SH-SY5Y (cell line): ENCODE results near the gene ATP8A2.

Experiments used
- GATA2 ChIP-seq: IDR thresholded peaks from 2 replicates; pipeline ENCODE4 v1.6.1; 2011; ENCODE audit warnings: mild to moderate bottlenecking, low read depth, low read length
- GATA3 ChIP-seq: IDR thresholded peaks from 2 replicates; pipeline ENCODE4 v1.6.1; 2011; ENCODE audit warnings: low read depth, mild to moderate bottlenecking, low read length, moderate library complexity

DNA sequence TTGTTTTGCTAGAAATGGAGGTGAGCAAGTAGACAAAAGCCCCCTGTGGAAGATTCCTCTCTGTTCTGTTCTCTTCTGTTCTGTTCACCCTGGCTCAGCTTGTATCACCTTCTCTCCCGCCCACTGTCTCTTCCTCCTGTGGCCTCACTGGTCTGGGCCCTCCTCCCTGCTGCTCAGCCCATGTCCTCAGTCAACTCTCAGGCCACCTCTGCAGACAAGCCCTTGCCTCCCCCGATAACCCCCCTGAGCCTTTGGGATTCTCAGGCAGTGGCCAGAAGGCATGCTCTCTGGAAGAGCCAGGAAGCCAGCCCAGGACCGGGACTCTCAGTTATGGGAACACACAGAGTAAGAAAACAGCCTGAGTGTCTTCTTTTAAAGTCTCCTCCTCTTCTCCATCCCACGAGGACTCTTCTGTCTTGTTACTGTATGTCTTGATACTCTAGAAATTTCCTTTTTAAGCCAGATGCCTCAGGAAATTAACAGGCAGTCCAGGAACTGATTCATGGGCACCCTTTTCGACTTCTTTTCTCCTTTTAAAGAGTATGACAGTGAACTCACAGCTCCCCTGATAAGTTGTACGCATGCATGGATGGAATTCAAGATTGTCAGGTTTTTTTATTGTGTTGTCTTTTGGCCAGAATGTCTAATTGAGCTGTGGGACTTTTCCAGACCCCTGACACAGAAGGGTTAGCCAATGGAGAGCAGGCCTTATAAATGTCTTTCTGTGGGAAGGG lies 646.3 kb downstream of the ATP8A2 start:
- no peak for TF ChIP-seq GATA2
- no peak for TF ChIP-seq GATA3
